ENCODE results near the gene BCL10.
A peak's percentile ranks its signal among the peaks of the same experiment; 100 is the strongest.

The BCL10 gene

DNA sequence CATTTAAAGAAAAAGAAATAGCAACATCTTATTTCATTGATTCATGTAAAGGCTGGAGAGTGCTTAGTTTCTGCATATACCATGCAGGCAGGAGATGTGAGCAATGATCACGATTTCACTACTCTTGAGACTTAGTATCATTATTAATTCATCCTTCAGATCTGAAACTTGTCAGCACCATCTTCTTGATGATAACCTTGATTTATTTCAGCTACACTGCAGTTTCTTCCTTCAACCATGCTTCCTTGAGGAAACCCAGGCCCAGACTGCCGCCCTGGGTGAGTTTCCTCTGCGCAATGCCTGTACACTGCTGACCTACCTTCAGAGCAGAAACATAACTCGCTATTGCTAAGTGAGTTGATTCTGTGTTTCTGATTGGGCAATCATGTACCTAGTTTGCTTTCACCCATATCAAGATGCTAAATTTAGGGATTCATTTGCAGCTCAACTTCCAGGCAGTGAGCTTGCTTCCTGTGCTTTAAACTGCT lies 13.5 kb upstream of the BCL10 start:
- no peaks in the 10 kb centered on the region for H3K27me3 ChIP-seq (replicated peaks in 2 of 5; ENCODE audit: control insufficient read depth in 4 of 5, insufficient read depth in 5 of 5, low read length in 4 of 5)
- no peak overlapping the region for H3K4me3 ChIP-seq (ENCODE audit: control insufficient read depth in 1 of 7, extremely low read depth in 1 of 7, insufficient read depth in 4 of 7, low read depth in 2 of 7, low read length in 6 of 7)
- H3K9me3 ChIP-seq (ENCODE audit: control extremely low read depth in 1 of 5, control insufficient read depth in 4 of 5, insufficient read depth in 2 of 5, low read depth in 1 of 5, low read length in 4 of 5), result no peaks in the 10 kb centered on the region
- no peaks in the 10 kb centered on the region for H3K36me3 ChIP-seq (ENCODE audit: control insufficient read depth in 4 of 4, insufficient read depth in 4 of 4, low read length in 3 of 4)
- no peak overlapping the region for H3K27ac ChIP-seq (ENCODE audit: insufficient read depth in 1 of 2, low read depth in 1 of 2, low read length in 2 of 2, poor library complexity in 1 of 2, severe bottlenecking in 2 of 2)
- WGBS (ENCODE audit: insufficient coverage), result 94% methylated on average over 2 of the region's 4 CpGs
- H3K4me1 ChIP-seq (ENCODE audit: control extremely low read depth in 1 of 4, control insufficient read depth in 4 of 4, insufficient read depth in 4 of 4, low read length in 3 of 4), result peaks cover 0 to 8% (median 4%) of the 10 kb centered on the region in 4 experiments
- POLR2A ChIA-PET, result no interaction called here
- CTCF ChIA-PET, result interaction anchor here (1.1 kb wide), 1 partner anchor 19 kb away, joined by 3 read pairs; no protein-coding TSS in a partner anchor
- no peak for DNase-seq

DNA sequence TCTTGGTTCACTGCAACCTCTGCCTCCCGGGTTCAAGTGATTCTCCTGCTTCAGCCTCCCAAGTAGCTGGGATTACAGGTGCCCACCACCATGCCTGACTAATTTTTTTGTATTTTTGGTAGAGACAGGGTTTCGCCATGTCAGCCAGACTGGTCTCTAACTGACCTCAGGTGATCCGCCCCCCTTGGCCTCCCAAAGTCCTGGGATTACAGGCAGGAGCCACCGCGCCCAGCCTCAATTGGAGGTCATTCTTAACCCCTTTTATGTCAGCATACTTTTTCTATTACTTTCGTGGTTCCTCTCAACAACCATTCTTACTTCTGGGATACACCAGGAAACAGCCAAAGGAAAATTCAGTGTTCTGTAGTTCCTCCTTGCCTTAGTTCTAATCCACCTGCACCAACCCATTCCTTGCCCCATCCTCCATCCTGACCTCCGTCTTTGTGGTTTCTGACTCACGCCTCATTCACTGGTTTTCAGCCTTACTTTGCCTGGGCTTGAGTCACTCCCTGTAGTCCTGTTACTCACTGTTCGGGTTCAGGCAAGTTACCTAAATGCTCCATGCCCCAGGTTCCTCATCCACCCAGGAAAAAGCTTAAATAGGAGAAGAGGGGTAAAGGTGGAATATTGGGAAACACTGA lies 12.9 kb upstream of the BCL10 start:
- Histone ChIP-seq H3K4me3 (ENCODE audit: control insufficient read depth in 1 of 7, extremely low read depth in 1 of 7, insufficient read depth in 4 of 7, low read depth in 2 of 7, low read length in 6 of 7) (no peak overlapping the region), H3K36me3 (ENCODE audit: control insufficient read depth in 4 of 4, insufficient read depth in 4 of 4, low read length in 3 of 4) (no peaks in the 10 kb centered on the region), H3K9me3 (ENCODE audit: control extremely low read depth in 1 of 5, control insufficient read depth in 4 of 5, insufficient read depth in 2 of 5, low read depth in 1 of 5, low read length in 4 of 5) (peaks cover 0 to under 1% (median 0%) of the 10 kb centered on the region in 5 experiments), H3K27ac (ENCODE audit: insufficient read depth in 1 of 2, low read depth in 1 of 2, low read length in 2 of 2, poor library complexity in 1 of 2, severe bottlenecking in 2 of 2) (no peak overlapping the region), H3K27me3 (replicated peaks in 2 of 5; ENCODE audit: control insufficient read depth in 4 of 5, insufficient read depth in 5 of 5, low read length in 4 of 5) (no peaks in the 10 kb centered on the region), H3K4me1 (ENCODE audit: control extremely low read depth in 1 of 4, control insufficient read depth in 4 of 4, insufficient read depth in 4 of 4, low read length in 3 of 4) (peaks cover 0 to 8% (median 4%) of the 10 kb centered on the region in 4 experiments)
- DNase-seq, result no peak
- WGBS (ENCODE audit: insufficient coverage), result 89% methylated on average over 8 of the region's 9 CpGs
- ChIA-PET POLR2A (no interaction called here), CTCF (interaction anchor here (1.1 kb wide), 1 partner anchor 19 kb away, joined by 3 read pairs; no protein-coding TSS in a partner anchor)

GRCh38 chr1:85284202-85284601 lies 7.8 kb upstream of the BCL10 start:
- no CpG with 5 or more reads among the region's 2 CpGs for WGBS (ENCODE audit: insufficient coverage)
- Histone ChIP-seq H3K9me3 (ENCODE audit: control extremely low read depth in 1 of 5, control insufficient read depth in 4 of 5, insufficient read depth in 2 of 5, low read depth in 1 of 5, low read length in 4 of 5) (peaks cover 0 to 3% (median 0%) of the 10 kb centered on the region in 5 experiments), H3K27me3 (replicated peaks in 2 of 5; ENCODE audit: control insufficient read depth in 4 of 5, insufficient read depth in 5 of 5, low read length in 4 of 5) (no peaks in the 10 kb centered on the region), H3K36me3 (ENCODE audit: control insufficient read depth in 4 of 4, insufficient read depth in 4 of 4, low read length in 3 of 4) (no peaks in the 10 kb centered on the region), H3K4me1 (ENCODE audit: control extremely low read depth in 1 of 4, control insufficient read depth in 4 of 4, insufficient read depth in 4 of 4, low read length in 3 of 4) (peaks cover 0 to 2% (median under 1%) of the 10 kb centered on the region in 4 experiments), H3K4me3 (ENCODE audit: control insufficient read depth in 1 of 7, extremely low read depth in 1 of 7, insufficient read depth in 4 of 7, low read depth in 2 of 7, low read length in 6 of 7) (no peak overlapping the region), H3K27ac (ENCODE audit: insufficient read depth in 1 of 2, low read depth in 1 of 2, low read length in 2 of 2, poor library complexity in 1 of 2, severe bottlenecking in 2 of 2) (no peak overlapping the region)
- POLR2A ChIA-PET, result no interaction called here
- DNase-seq, result no peak
- CTCF ChIA-PET, result interaction anchor here (1.1 to 1.4 kb wide), 2 partner anchors 9 to 13 kb away, joined by 3 read pairs; no protein-coding TSS in a partner anchor

- WGBS (ENCODE audit: insufficient coverage), result 98% methylated on average over 10 of the region's 11 CpGs
- ChIA-PET CTCF (interaction anchor here (1.4 kb wide), 1 partner anchor 12 kb away, joined by 3 read pairs; no protein-coding TSS in a partner anchor), POLR2A (interaction anchor here (0.7 kb wide), 1 partner anchor 15 kb away, joined by 6 read pairs; no protein-coding TSS in a partner anchor)
- peaks cover 0 to 7% (median 5%) of the 10 kb centered on the region in 4 experiments for H3K4me1 ChIP-seq (ENCODE audit: control extremely low read depth in 1 of 4, control insufficient read depth in 4 of 4, insufficient read depth in 4 of 4, low read length in 3 of 4)
- H3K27me3 ChIP-seq (replicated peaks in 2 of 5; ENCODE audit: control insufficient read depth in 4 of 5, insufficient read depth in 5 of 5, low read length in 4 of 5), result no peaks in the 10 kb centered on the region
- no peak for DNase-seq
- peaks cover 0 to 3% (median 0%) of the 10 kb centered on the region in 5 experiments for H3K9me3 ChIP-seq (ENCODE audit: control extremely low read depth in 1 of 5, control insufficient read depth in 4 of 5, insufficient read depth in 2 of 5, low read depth in 1 of 5, low read length in 4 of 5)
- no peak overlapping the region for H3K4me3 ChIP-seq (ENCODE audit: control insufficient read depth in 1 of 7, extremely low read depth in 1 of 7, insufficient read depth in 4 of 7, low read depth in 2 of 7, low read length in 6 of 7)
- H3K36me3 ChIP-seq (ENCODE audit: control insufficient read depth in 4 of 4, insufficient read depth in 4 of 4, low read length in 3 of 4), result no peaks in the 10 kb centered on the region
- H3K27ac ChIP-seq (ENCODE audit: insufficient read depth in 1 of 2, low read depth in 1 of 2, low read length in 2 of 2, poor library complexity in 1 of 2, severe bottlenecking in 2 of 2), result no peak overlapping the region
Measured at GRCh38 chr1:85283475-85284199, 7.2 kb upstream of the BCL10 start.

DNA sequence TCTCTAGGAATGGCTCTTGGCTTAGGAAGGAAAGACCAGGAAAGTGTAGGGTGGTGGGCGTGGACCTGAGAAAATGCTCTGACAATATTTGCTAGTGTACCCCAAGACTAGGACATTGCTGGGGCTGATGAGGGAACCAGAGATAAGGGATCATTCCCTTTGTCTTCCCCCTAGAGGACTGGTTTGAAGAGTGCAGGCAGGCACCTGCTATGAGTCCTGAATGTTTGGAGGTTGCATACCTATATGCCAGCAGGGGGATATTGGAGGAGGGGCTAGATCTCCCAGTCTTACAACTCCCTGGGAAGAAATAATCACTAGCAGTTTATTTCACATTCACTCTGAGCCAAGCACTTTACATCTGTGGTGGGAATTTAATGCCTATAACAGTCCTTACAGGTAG lies 6.0 kb upstream of the BCL10 start:
- 86% methylated on average over 1 of the region's 1 CpG for WGBS (ENCODE audit: insufficient coverage)
- Histone ChIP-seq H3K9me3 (ENCODE audit: control extremely low read depth in 1 of 5, control insufficient read depth in 4 of 5, insufficient read depth in 2 of 5, low read depth in 1 of 5, low read length in 4 of 5) (peaks cover 0 to 3% (median 0%) of the 10 kb centered on the region in 5 experiments), H3K27me3 (replicated peaks in 2 of 5; ENCODE audit: control insufficient read depth in 4 of 5, insufficient read depth in 5 of 5, low read length in 4 of 5) (no peaks in the 10 kb centered on the region), H3K4me3 (ENCODE audit: control insufficient read depth in 1 of 7, extremely low read depth in 1 of 7, insufficient read depth in 4 of 7, low read depth in 2 of 7, low read length in 6 of 7) (no peak overlapping the region), H3K4me1 (ENCODE audit: control extremely low read depth in 1 of 4, control insufficient read depth in 4 of 4, insufficient read depth in 4 of 4, low read length in 3 of 4) (peaks cover 0 to 8% (median 5%) of the 10 kb centered on the region in 4 experiments), H3K27ac (ENCODE audit: insufficient read depth in 1 of 2, low read depth in 1 of 2, low read length in 2 of 2, poor library complexity in 1 of 2, severe bottlenecking in 2 of 2) (no peak overlapping the region), H3K36me3 (ENCODE audit: control insufficient read depth in 4 of 4, insufficient read depth in 4 of 4, low read length in 3 of 4) (no peaks in the 10 kb centered on the region)
- POLR2A ChIA-PET, result no interaction called here
- DNase-seq, result peak in 1 of 3 donors; percentile 29
- CTCF ChIA-PET, result no interaction called here

GRCh38 chr1:85280636-85281035 lies 4.2 kb upstream of the BCL10 start:
- ChIA-PET POLR2A (interaction anchor here (0.6 kb wide), 1 partner anchor 511 kb away, joined by 3 read pairs; no protein-coding TSS in a partner anchor), CTCF (no interaction called here)

More at GRCh38 chr1:85280636-85281035, 4.2 kb upstream of the BCL10 start:
- H3K4me1 ChIP-seq (ENCODE audit: control extremely low read depth in 1 of 4, control insufficient read depth in 4 of 4, insufficient read depth in 4 of 4, low read length in 3 of 4), result peaks cover 3 to 19% (median 12%) of the 10 kb centered on the region in 4 experiments
- no peak for DNase-seq
- no peaks in the 10 kb centered on the region for H3K27me3 ChIP-seq (replicated peaks in 2 of 5; ENCODE audit: control insufficient read depth in 4 of 5, insufficient read depth in 5 of 5, low read length in 4 of 5)
- no peak overlapping the region for H3K27ac ChIP-seq (ENCODE audit: insufficient read depth in 1 of 2, low read depth in 1 of 2, low read length in 2 of 2, poor library complexity in 1 of 2, severe bottlenecking in 2 of 2)
- no peaks in the 10 kb centered on the region for H3K36me3 ChIP-seq (ENCODE audit: control insufficient read depth in 4 of 4, insufficient read depth in 4 of 4, low read length in 3 of 4)
- peaks cover 0 to 3% (median 0%) of the 10 kb centered on the region in 5 experiments for H3K9me3 ChIP-seq (ENCODE audit: control extremely low read depth in 1 of 5, control insufficient read depth in 4 of 5, insufficient read depth in 2 of 5, low read depth in 1 of 5, low read length in 4 of 5)
- WGBS (ENCODE audit: insufficient coverage), result 90% methylated on average over 4 of the region's 4 CpGs
- H3K4me3 ChIP-seq (ENCODE audit: control insufficient read depth in 1 of 7, extremely low read depth in 1 of 7, insufficient read depth in 4 of 7, low read depth in 2 of 7, low read length in 6 of 7), result no peak overlapping the region

All from common myeloid progenitor, CD34-positive (primary cell).